ENCODE data around the gene SCO2.

Gene SCO2

GRCh38 chr22:50490531-50491308 is 34.7 kb downstream of the SCO2 start:
- ATAC-seq: no peak

GRCh38 chr22:50489363-50490243 is 35.8 kb downstream of the SCO2 start:
- ATAC-seq: no peak

- ATAC-seq: no peak
These were observed 36.5 kb downstream of the SCO2 start for GRCh38 chr22:50488886-50489285.

GRCh38 chr22:50488006-50488677 is 37.3 kb downstream of the SCO2 start:
- ATAC-seq: no peak

- ATAC-seq: no peak
These were observed 38.0 kb downstream of the SCO2 start for GRCh38 chr22:50487290-50488005.

- no peak for ATAC-seq
These were observed 38.7 kb downstream of the SCO2 start, which contains the start of gene MIOX for GRCh38 chr22:50486561-50487289. TSS of gene MIOX (plus strand) at chr22:50486859. CDS start at chr22:50486898, 39 bp downstream.

- no peak for ATAC-seq
These were observed 39.9 kb downstream of the SCO2 start for GRCh38 chr22:50485221-50486131.

GRCh38 chr22:50483977-50484853 is 41.2 kb downstream of the SCO2 start:
- ATAC-seq: no peak

- no peak for ATAC-seq
These were observed 41.8 kb downstream of the SCO2 start for GRCh38 chr22:50483556-50483955.

GRCh38 chr22:50483106-50483505 is 42.3 kb downstream of the SCO2 start:
- ATAC-seq: no peak

GRCh38 chr22:50482107-50483074 is 43.0 kb downstream of the SCO2 start:
- ATAC-seq: no peak

GRCh38 chr22:50481440-50482106 is 43.8 kb downstream of the SCO2 start, which contains the start of gene ADM2:
TSS of gene ADM2 (plus strand) at chr22:50481543. CDS start at chr22:50481848, 305 bp downstream.
- peak; percentile 72 to 82 for ATAC-seq

GRCh38 chr22:50481045-50481439 is 44.4 kb downstream of the SCO2 start:
- no peak for ATAC-seq

GRCh38 chr22:50479721-50480120 is 45.7 kb downstream of the SCO2 start:
- ATAC-seq: no peak

GRCh38 chr22:50477923-50478322 is 47.5 kb downstream of the SCO2 start:
- no peak for ATAC-seq

GRCh38 chr22:50476868-50477267 is 48.5 kb downstream of the SCO2 start:
- no peak for ATAC-seq

GRCh38 chr22:50475652-50476002 is 49.8 kb downstream of the SCO2 start:
- ATAC-seq: no peak
